A673 (cell line): ENCODE measurements around the gene CYTH1. TPM values are rescaled to one million over a fixed set of nuclear protein-coding genes. Genes with fewer than 3 reads are reported as not detected.

Experiments used
- BruUV-seq: library from RNA; stranded (reverse); fragments of 400-500 nt; replicated peaks from 2 replicates; lab custom pipeline; 2021; lab: Mats Ljungman, UMichigan
- CTCF ChIA-PET: fragments of 300-600 bp; sonication (Branson Sonifier 250); formaldehyde crosslinking; loops from one replicate; lab custom pipeline; 2022; ENCODE audit warnings: antibody characterized with exemption; lab: Charles Lee
- POLR2A ChIA-PET: fragments of 300-600 bp; sonication (Branson Sonifier 250); formaldehyde crosslinking; loops from one replicate; lab custom pipeline; 2022; ENCODE audit warnings: antibody characterized with exemption; ENCODE audit not compliant: low non-redundant PET; lab: Charles Lee
- DNase-seq: peaks from one replicate; pipeline ENCODE4 v3.0.0-alpha.2; 2015; ENCODE audit warnings: low spot score
- H3K27ac ChIP-seq: fragments of 200-600 bp; sonication (generic); 2 replicates; pipeline ENCODE4 v1.5.1; 2016; ENCODE audit warnings: mixed run types, low read depth, mild to moderate bottlenecking, mixed read lengths, antibody characterized with exemption, low read length; ENCODE audit not compliant: poor library complexity, severe bottlenecking
- H3K27me3 ChIP-seq: fragments of 200-600 bp; sonication (generic); replicated peaks from 2 replicates; pipeline ENCODE4 v1.6.1; 2017; ENCODE audit warnings: mixed run types, low read depth, mild to moderate bottlenecking, mixed read lengths, antibody characterized with exemption, low read length; ENCODE audit not compliant: insufficient read depth, poor library complexity
- H3K36me3 ChIP-seq: fragments of 200-600 bp; sonication (generic); 2 replicates; pipeline ENCODE4 v1.6.1; 2016; ENCODE audit warnings: mixed run types, mild to moderate bottlenecking, mixed read lengths, antibody characterized with exemption, low read length; ENCODE audit not compliant: insufficient read depth, poor library complexity, severe bottlenecking
- H3K4me1 ChIP-seq: fragments of 200-600 bp; sonication (generic); 2 replicates; pipeline ENCODE4 v1.6.1; 2017; ENCODE audit warnings: mixed run types, mild to moderate bottlenecking, mixed read lengths, antibody characterized with exemption, low read length; ENCODE audit not compliant: insufficient read depth, poor library complexity, severe bottlenecking
- H3K4me3 ChIP-seq: fragments of 200-600 bp; sonication (generic); 2 replicates; pipeline ENCODE4 v1.5.1; 2016; ENCODE audit warnings: low read depth, mixed run types, mild to moderate bottlenecking, mixed read lengths, low read length; ENCODE audit not compliant: poor library complexity, severe bottlenecking
- H3K9me3 ChIP-seq: fragments of 200-600 bp; sonication (generic); 2 replicates; pipeline ENCODE4 v1.6.1; 2016; ENCODE audit warnings: mixed run types, low read depth, mild to moderate bottlenecking, mixed read lengths, antibody characterized with exemption, low read length; ENCODE audit not compliant: poor library complexity, severe bottlenecking
- CTCF ChIP-seq: fragments of 300-800, 200-600 bp; sonication (generic); conservative IDR thresholded peaks from 2 replicates; pipeline ENCODE4 v1.5.1; 2017; ENCODE audit warnings: low read depth, mild to moderate bottlenecking, antibody characterized with exemption, low read length, moderate library complexity, mixed read lengths
- EZH2 ChIP-seq: fragments of 200-600 bp; sonication (generic); IDR thresholded peaks from 2 replicates; pipeline ENCODE4 v1.6.1; 2017; ENCODE audit warnings: borderline replicate concordance, low read depth, mild to moderate bottlenecking, mixed read lengths, antibody characterized with exemption, low read length; ENCODE audit not compliant: poor library complexity, severe bottlenecking
- intact Hi-C: fragments of 100-400 bp; cut with micrococcal nuclease; formaldehyde crosslinking; loops from one replicate; pipeline ENCODE4 v1.10.0; 2022; ENCODE audit not compliant: unreplicated experiment
- total RNA-seq: library from RNA; stranded (reverse); gene quantifications from 2 replicates; pipeline ENCODE4 v1.2.3, GENCODE V29; 2021

The CYTH1 gene
- total RNA-seq, 1 experiment from 2014 or later = 17.9 TPM

GRCh38 chr17:78696016-78696982 is 85.8 kb downstream of the CYTH1 start:
- Histone ChIP-seq H3K4me1 (peaks cover 3% of the 10 kb centered on the region), H3K27me3 (no peaks in the 10 kb centered on the region), H3K36me3 (peaks cover 8% of the 10 kb centered on the region), H3K9me3 (no peaks in the 10 kb centered on the region), H3K27ac (no peak overlapping the region), H3K4me3 (no peak overlapping the region)
- intact Hi-C loops = no loop called here
- TF ChIP-seq CTCF (no peak), EZH2 (no peak)
- ChIA-PET POLR2A (no interaction called here), CTCF (no interaction called here)
- no TSS peak for BruUV-seq
- no peak for DNase-seq

GRCh38 chr17:78694805-78695531 is 87.1 kb downstream of the CYTH1 start:
- BruUV-seq = no TSS peak
- TF ChIP-seq EZH2 (no peak), CTCF (no peak)
- ChIA-PET CTCF (no interaction called here), POLR2A (no interaction called here)
- H3K27me3 ChIP-seq = no peaks in the 10 kb centered on the region
- peaks cover 8% of the 10 kb centered on the region for H3K36me3 ChIP-seq
- no peaks in the 10 kb centered on the region for H3K9me3 ChIP-seq
- H3K27ac ChIP-seq = no peak overlapping the region
- intact Hi-C loops = no loop called here
- DNase-seq = no peak
- H3K4me1 ChIP-seq = peaks cover 3% of the 10 kb centered on the region
- H3K4me3 ChIP-seq = no peak overlapping the region

GRCh38 chr17:78693346-78694083 is 88.6 kb downstream of the CYTH1 start:
- Histone ChIP-seq H3K9me3 (no peaks in the 10 kb centered on the region), H3K27ac (no peak overlapping the region), H3K36me3 (peaks cover 6% of the 10 kb centered on the region), H3K27me3 (no peaks in the 10 kb centered on the region), H3K4me3 (no peak overlapping the region), H3K4me1 (peaks cover 3% of the 10 kb centered on the region)
- no TSS peak for BruUV-seq
- intact Hi-C loops = no loop called here
- CTCF ChIA-PET = no interaction called here
- POLR2A ChIA-PET = interaction anchor here (0.7 kb wide), 1 partner anchor 1369 kb away, joined by 3 read pairs; no protein-coding TSS in a partner anchor
- no peak for TF ChIP-seq EZH2
- TF ChIP-seq CTCF = no peak
- DNase-seq = no peak
